HepG2 (cell line): ENCODE measurements around the gene ZNF783. TPM values are rescaled to one million over a fixed set of nuclear protein-coding genes. Genes with fewer than 3 reads are reported as not detected.

ENCODE experiments used
- AGO1 ChIP-seq: fragments of 200-400 bp; formaldehyde crosslinking; IDR thresholded peaks from 2 replicates; pipeline ENCODE4 v1.6.1; 2017; ENCODE audit warnings: mild to moderate bottlenecking, low read depth, low read length, moderate library complexity; ENCODE audit not compliant: poor library complexity, severe bottlenecking
- ATF7 ChIP-seq, 2 experiments: fragments of 450-650 bp in 1 of 2; sonication (generic) in 1 of 2; formaldehyde crosslinking in 1 of 2; IDR thresholded peaks; 2 replicates each; pipeline versions ENCODE4 v1.4.0 to v1.6.1; 2016 to 2020; ENCODE audit warnings: antibody characterized with exemption in 1 of 2, mild to moderate bottlenecking in 1 of 2, missing genetic modification reagents in 1 of 2
- BORCS8-MEF2B ChIP-seq: sonication (generic); formaldehyde crosslinking; IDR thresholded peaks from 2 replicates; pipeline ENCODE4 v1.8.0; 2022; ENCODE audit warnings: mild to moderate bottlenecking, missing genetic modification reagents
- GPN1 ChIP-seq: sonication (generic); formaldehyde crosslinking; IDR thresholded peaks from 2 replicates; pipeline ENCODE4 v1.5.1; 2020; ENCODE audit warnings: missing genetic modification reagents, borderline replicate concordance
- HOMEZ ChIP-seq: IDR thresholded peaks from 2 replicates; pipeline ENCODE4 v1.6.1; 2016; ENCODE audit warnings: low read depth
- IRF9 ChIP-seq: sonication (generic); formaldehyde crosslinking; IDR thresholded peaks from 2 replicates; pipeline ENCODE4 v1.8.0; 2022; ENCODE audit warnings: missing genetic modification reagents, mild to moderate bottlenecking, borderline replicate concordance
- KLF15 ChIP-seq: sonication (generic); formaldehyde crosslinking; IDR thresholded peaks from 2 replicates; pipeline ENCODE4 v1.8.1; 2023; ENCODE audit warnings: borderline replicate concordance, mild to moderate bottlenecking, inconsistent platforms, missing genetic modification reagents, mixed read lengths
- MAF1 ChIP-seq: sonication (generic); formaldehyde crosslinking; IDR thresholded peaks from 2 replicates; pipeline ENCODE4 v1.5.0; 2020; ENCODE audit warnings: missing genetic modification reagents, borderline replicate concordance
- MXD3 ChIP-seq: IDR thresholded peaks from 2 replicates; pipeline ENCODE4 v1.6.1; 2016; ENCODE audit warnings: mild to moderate bottlenecking, missing biosample characterization, missing genetic modification reagents
- NFRKB ChIP-seq: fragments of 450-650 bp; IDR thresholded peaks from 2 replicates; pipeline ENCODE4 v1.6.1; 2017
- PHF20 ChIP-seq: sonication (generic); formaldehyde crosslinking; IDR thresholded peaks from 2 replicates; pipeline ENCODE4 v1.5.0; 2020; ENCODE audit warnings: mild to moderate bottlenecking, missing genetic modification reagents
- RFX3 ChIP-seq: IDR thresholded peaks from 2 replicates; pipeline ENCODE4 v1.6.1; 2016; ENCODE audit warnings: missing biosample characterization, missing genetic modification reagents
- TEAD2 ChIP-seq: sonication (generic); formaldehyde crosslinking; IDR thresholded peaks from 2 replicates; pipeline ENCODE4 v1.9.0; 2021; ENCODE audit warnings: missing genetic modification reagents
- TERF1 ChIP-seq: sonication (generic); formaldehyde crosslinking; IDR thresholded peaks from 2 replicates; pipeline ENCODE4 v1.8.0; 2022; ENCODE audit warnings: mild to moderate bottlenecking, missing genetic modification reagents, moderate library complexity
- ZBTB37 ChIP-seq: sonication (generic); formaldehyde crosslinking; IDR thresholded peaks from 2 replicates; pipeline ENCODE4 v1.4.0; 2020; ENCODE audit warnings: mild to moderate bottlenecking, missing genetic modification reagents
- ZBTB49 ChIP-seq: sonication (generic); formaldehyde crosslinking; IDR thresholded peaks from 2 replicates; pipeline ENCODE4 v1.4.0; 2020; ENCODE audit warnings: missing genetic modification reagents, borderline replicate concordance
- ZFP62 ChIP-seq: sonication (generic); formaldehyde crosslinking; IDR thresholded peaks from 2 replicates; pipeline ENCODE4 v1.4.0; 2020; ENCODE audit warnings: missing genetic modification reagents
- ZNF138 ChIP-seq: sonication (generic); formaldehyde crosslinking; IDR thresholded peaks from 2 replicates; pipeline ENCODE4 v1.5.0; 2020; ENCODE audit warnings: mild to moderate bottlenecking, low read depth, missing genetic modification reagents
- ZNF3 ChIP-seq: IDR thresholded peaks from 2 replicates; pipeline ENCODE4 v1.7.0; 2017; ENCODE audit warnings: inconsistent platforms
- ZNF607 ChIP-seq: sonication (generic); formaldehyde crosslinking; IDR thresholded peaks from 2 replicates; pipeline ENCODE4 v1.5.1; 2020; ENCODE audit warnings: missing genetic modification reagents, mild to moderate bottlenecking, borderline replicate concordance
- ZNF746 ChIP-seq: sonication (generic); formaldehyde crosslinking; IDR thresholded peaks from 2 replicates; pipeline ENCODE4 v1.8.0; 2022; ENCODE audit warnings: mild to moderate bottlenecking, missing genetic modification reagents
- polyA plus RNA-seq, 8 experiments: library from polyadenylated mRNA; depleted of rRNA in 3 of 8; stranded (reverse) in 7 of 8; unstranded in 1 of 8; fragments of >200 nt; fragmentation: Illumina TruSeq in 4 of 8; extraction: Trizol in 4 of 8; gene quantifications; 2 replicates each; pipeline versions ENCODE4 v1.2.1 to v1.2.3, GENCODE V29; 2011 to 2016; ENCODE audit warnings: low read depth in 4 of 8, missing spikeins in 1 of 8, mixed read lengths in 1 of 8; ENCODE audit not compliant: insufficient read depth in 1 of 8
- total RNA-seq, 5 experiments: library from RNA; depleted of rRNA; stranded (reverse); fragments of >200 nt; fragmentation: Illumina TruSeq; extraction: Trizol; gene quantifications; 2 replicates each; pipeline ENCODE4 v1.2.3, GENCODE V29; 2016; ENCODE audit warnings: low read depth in 1 of 5

The ZNF783 gene
- total and polyA plus RNA-seq, 2 of the 13 experiments (the other 11 are each of a cell fraction or from before 2014, with no cell fraction given): 4.1 to 5.2 TPM

- no peak for TF ChIP-seq ZBTB37 (CRISPR knock-in tag)
- TF ChIP-seq IRF9: peak; percentile 82; the same call in 1 of the 2 replicates
- TF ChIP-seq RFX3 (CRISPR knock-in tag): no peak
- TF ChIP-seq ZNF3 (CRISPR knock-in tag): no peak
- no peak; the same call in 1 of the 2 replicates for TF ChIP-seq TERF1 (CRISPR knock-in tag)
- TF ChIP-seq PHF20 (CRISPR knock-in tag): peak; percentile 75
- no peak for TF ChIP-seq KLF15 (CRISPR knock-in tag)
- TF ChIP-seq AGO1: no peak
- TF ChIP-seq ZNF746 (CRISPR knock-in tag): peak; percentile 79
- peak; percentile 86 for TF ChIP-seq BORCS8-MEF2B (CRISPR knock-in tag)
- peak; percentile 94; the same call in 1 of the 2 replicates for TF ChIP-seq ZNF607 (CRISPR knock-in tag)
- no peak for TF ChIP-seq ATF7 (IDR thresholded peaks at IDR 0.05)
- no peak for TF ChIP-seq ATF7 (CRISPR knock-in tag; IDR thresholded peaks at IDR 0.05)
- TF ChIP-seq ZBTB49 (CRISPR knock-in tag): no peak; the same call in 1 of the 2 replicates
- no peak for TF ChIP-seq HOMEZ (CRISPR knock-in tag)
- TF ChIP-seq MXD3: peak; percentile 87; the same call in 1 of the 2 replicates
- TF ChIP-seq TEAD2 (CRISPR knock-in tag): no peak; the same call in 1 of the 2 replicates
- TF ChIP-seq ZFP62: no peak
- TF ChIP-seq NFRKB: no peak
- no peak for TF ChIP-seq GPN1 (CRISPR knock-in tag)
- peak; percentile 58; the same call in 1 of the 2 replicates for TF ChIP-seq ZNF138 (CRISPR knock-in tag)
- no peak for TF ChIP-seq MAF1 (CRISPR knock-in tag)
Observed at GRCh38 chr7:149261829-149262617, at the start of gene ZNF783 (continued).
